Bronchial epithelial cell (primary cell): ENCODE measurements around the gene NPR1. TPM values are rescaled to one million over a fixed set of nuclear protein-coding genes. Genes with fewer than 3 reads are reported as not detected.

ENCODE experiments used
- DNase-seq: peaks from one replicate; pipeline ENCODE4 v3.0.0-alpha.2; 2010; ENCODE audit warnings: low read depth
- FAIRE-seq: peaks from 2 replicates; lab custom pipeline; 2011; peaks lifted over from hg19 to GRCh38; lab: Jason Lieb, UNC
- H3K27me3 ChIP-seq: 2 replicates; pipeline ENCODE4 v1.5.1; 2011; ENCODE audit warnings: low read length; ENCODE audit not compliant: control insufficient read depth, insufficient read depth
- H3K36me3 ChIP-seq: 2 replicates; pipeline ENCODE4 v1.5.1; 2011; ENCODE audit warnings: low read length; ENCODE audit not compliant: control insufficient read depth, insufficient read depth
- H3K4me3 ChIP-seq: 2 replicates; pipeline ENCODE4 v1.5.1; 2011; ENCODE audit warnings: mild to moderate bottlenecking, low read depth, low read length, control low read depth
- CTCF ChIP-seq: IDR thresholded peaks from 2 replicates; pipeline ENCODE4 v1.5.1; 2011; ENCODE audit warnings: mild to moderate bottlenecking, moderate library complexity, low read length, control low read depth, inconsistent platforms; ENCODE audit not compliant: insufficient read depth, severe bottlenecking
- total RNA-seq: library from RNA; depleted of rRNA; stranded (reverse); fragments of >200 nt; gene quantifications from 2 replicates; pipeline ENCODE4 v1.2.1, GENCODE V29; 2014

Gene NPR1
- total RNA-seq, 1 donor from 2014 or later, result under 0.01 TPM

- Histone ChIP-seq H3K27me3 (peaks cover 27% of the 10 kb centered on the region), H3K36me3 (no peaks in the 10 kb centered on the region), H3K4me3 (peak overlapping the region; percentile 19)
- peak; percentile 93 for TF ChIP-seq CTCF
- DNase-seq, result peak; percentile 41
- no peak for FAIRE-seq
Observed at GRCh38 chr1:153677718-153678518, 570 bp upstream of the NPR1 start.

- no peak for DNase-seq
- FAIRE-seq, result no peak
- Histone ChIP-seq H3K27me3 (peaks cover 27% of the 10 kb centered on the region), H3K36me3 (no peaks in the 10 kb centered on the region), H3K4me3 (peak overlapping the region; percentile 19)
- TF ChIP-seq CTCF, result no peak
Observed at GRCh38 chr1:153679337-153680119, 1.0 kb downstream of the NPR1 start.

GRCh38 chr1:153680120-153680403 lies 1.6 kb downstream of the NPR1 start:
- no peak for DNase-seq
- no peak for FAIRE-seq
- no peaks in the 10 kb centered on the region for H3K36me3 ChIP-seq
- no peak for TF ChIP-seq CTCF
- peaks cover 27% of the 10 kb centered on the region for H3K27me3 ChIP-seq
- no peak overlapping the region for H3K4me3 ChIP-seq

- DNase-seq, result no peak
- H3K27me3 ChIP-seq, result peaks cover 29% of the 10 kb centered on the region
- TF ChIP-seq CTCF, result no peak
Observed at GRCh38 chr1:153682730-153683129, 4.2 kb downstream of the NPR1 start.

GRCh38 chr1:153683854-153684253 lies 5.4 kb downstream of the NPR1 start:
- TF ChIP-seq CTCF, result no peak
- FAIRE-seq, result no peak
- peak; percentile 51 for DNase-seq

More at GRCh38 chr1:153682730-153683129, 4.2 kb downstream of the NPR1 start:
- H3K4me3 ChIP-seq, result no peak overlapping the region
- FAIRE-seq, result no peak
- H3K36me3 ChIP-seq, result no peaks in the 10 kb centered on the region

More at GRCh38 chr1:153683854-153684253, 5.4 kb downstream of the NPR1 start:
- Histone ChIP-seq H3K27me3 (peaks cover 19% of the 10 kb centered on the region), H3K36me3 (no peaks in the 10 kb centered on the region), H3K4me3 (no peak overlapping the region)
